ENCODE measurements around the gene B4GALNT2.

B4GALNT2 gene

GRCh38 chr17:49216482-49216881 lies 83.9 kb downstream of the B4GALNT2 start:
- TF ChIP-seq CTCF (IDR thresholded peaks at IDR 0.05; ENCODE audit: low read length) (no peak), EZH2 (optimal IDR thresholded peaks at IDR 0.05; ENCODE audit: low read depth, low read length) (no peak), EZH2phosphoT487 (IDR thresholded peaks at IDR 0.05; ENCODE audit: low read length) (no peak)
- Histone ChIP-seq H3K4me1 (ENCODE audit: low read length) (no peaks in the 10 kb centered on the region), H2AFZ (ENCODE audit: low read length) (no peak overlapping the region), H3K4me2 (ENCODE audit: low read depth, low read length) (no peak overlapping the region), H3K9ac (ENCODE audit: low read length) (no peak overlapping the region), H3K36me3 (replicated peaks; ENCODE audit: insufficient read depth, low read length) (no peaks in the 10 kb centered on the region), H3F3A (ENCODE audit: insufficient read depth, low read length) (no peaks in the 10 kb centered on the region), H3K9me2 (replicated peaks; ENCODE audit: insufficient read depth, low read length) (no peaks in the 10 kb centered on the region), H3K27me3 (replicated peaks; ENCODE audit: insufficient read depth, low read length) (peaks cover 34% of the 10 kb centered on the region), H3K27ac (ENCODE audit: low read length) (no peak overlapping the region), H3K9me3 (replicated peaks; ENCODE audit: insufficient read depth, low read length) (no peaks in the 10 kb centered on the region), H3K4me3 (ENCODE audit: low read length) (no peak overlapping the region), H3K79me2 (ENCODE audit: low read length) (no peaks in the 10 kb centered on the region), H4K20me1 (ENCODE audit: insufficient read depth, low read length) (no peaks in the 10 kb centered on the region)
- no peak for DNase-seq

GRCh38 chr17:49216953-49217650 lies 84.5 kb downstream of the B4GALNT2 start:
- DNase-seq, result no peak
- Histone ChIP-seq H3F3A (ENCODE audit: insufficient read depth, low read length) (no peaks in the 10 kb centered on the region), H3K9me2 (replicated peaks; ENCODE audit: insufficient read depth, low read length) (no peaks in the 10 kb centered on the region), H3K36me3 (replicated peaks; ENCODE audit: insufficient read depth, low read length) (no peaks in the 10 kb centered on the region), H3K79me2 (ENCODE audit: low read length) (no peaks in the 10 kb centered on the region), H3K9ac (ENCODE audit: low read length) (no peak overlapping the region), H3K4me2 (ENCODE audit: low read depth, low read length) (no peak overlapping the region), H3K4me3 (ENCODE audit: low read length) (no peak overlapping the region), H3K27me3 (replicated peaks; ENCODE audit: insufficient read depth, low read length) (peaks cover 37% of the 10 kb centered on the region), H3K9me3 (replicated peaks; ENCODE audit: insufficient read depth, low read length) (no peaks in the 10 kb centered on the region), H3K4me1 (ENCODE audit: low read length) (no peaks in the 10 kb centered on the region), H4K20me1 (ENCODE audit: insufficient read depth, low read length) (no peaks in the 10 kb centered on the region), H2AFZ (ENCODE audit: low read length) (no peak overlapping the region), H3K27ac (ENCODE audit: low read length) (no peak overlapping the region)
- TF ChIP-seq EZH2 (optimal IDR thresholded peaks at IDR 0.05; ENCODE audit: low read depth, low read length), result no peak
- TF ChIP-seq CTCF (IDR thresholded peaks at IDR 0.05; ENCODE audit: low read length), result no peak
- no peak for TF ChIP-seq EZH2phosphoT487 (IDR thresholded peaks at IDR 0.05; ENCODE audit: low read length)

- H3K79me2 ChIP-seq (ENCODE audit: low read length), result no peaks in the 10 kb centered on the region
- no peak overlapping the region for H3K9ac ChIP-seq (ENCODE audit: low read length)
- no peak overlapping the region for H3K4me3 ChIP-seq (ENCODE audit: low read length)
- TF ChIP-seq EZH2 (optimal IDR thresholded peaks at IDR 0.05; ENCODE audit: low read depth, low read length) (no peak), EZH2phosphoT487 (IDR thresholded peaks at IDR 0.05; ENCODE audit: low read length) (no peak), CTCF (IDR thresholded peaks at IDR 0.05; ENCODE audit: low read length) (no peak)
- no peak overlapping the region for H2AFZ ChIP-seq (ENCODE audit: low read length)
- no peak for DNase-seq
- H3K27me3 ChIP-seq (replicated peaks; ENCODE audit: insufficient read depth, low read length), result peaks cover 41% of the 10 kb centered on the region
- no peaks in the 10 kb centered on the region for H3K4me1 ChIP-seq (ENCODE audit: low read length)
- H3K36me3 ChIP-seq (replicated peaks; ENCODE audit: insufficient read depth, low read length), result no peaks in the 10 kb centered on the region
- H3K9me2 ChIP-seq (replicated peaks; ENCODE audit: insufficient read depth, low read length), result no peaks in the 10 kb centered on the region
- no peak overlapping the region for H3K4me2 ChIP-seq (ENCODE audit: low read depth, low read length)
- H3F3A ChIP-seq (ENCODE audit: insufficient read depth, low read length), result no peaks in the 10 kb centered on the region
- H3K27ac ChIP-seq (ENCODE audit: low read length), result no peak overlapping the region
- no peaks in the 10 kb centered on the region for H4K20me1 ChIP-seq (ENCODE audit: insufficient read depth, low read length)
- H3K9me3 ChIP-seq (replicated peaks; ENCODE audit: insufficient read depth, low read length), result no peaks in the 10 kb centered on the region
These were observed 85.3 kb downstream of the B4GALNT2 start for GRCh38 chr17:49217651-49218413.

All from MM.1S (cell line).